ENCODE measurements around the gene RALGAPA2. TPM values are rescaled to one million over a fixed set of nuclear protein-coding genes. Genes with fewer than 3 reads are reported as not detected.

Gene RALGAPA2
- total and polyA plus RNA-seq, 3 donors from 2014 or later: 26.9 to 61.5 (median 59.2) TPM

- TF ChIP-seq, protein P1, sequence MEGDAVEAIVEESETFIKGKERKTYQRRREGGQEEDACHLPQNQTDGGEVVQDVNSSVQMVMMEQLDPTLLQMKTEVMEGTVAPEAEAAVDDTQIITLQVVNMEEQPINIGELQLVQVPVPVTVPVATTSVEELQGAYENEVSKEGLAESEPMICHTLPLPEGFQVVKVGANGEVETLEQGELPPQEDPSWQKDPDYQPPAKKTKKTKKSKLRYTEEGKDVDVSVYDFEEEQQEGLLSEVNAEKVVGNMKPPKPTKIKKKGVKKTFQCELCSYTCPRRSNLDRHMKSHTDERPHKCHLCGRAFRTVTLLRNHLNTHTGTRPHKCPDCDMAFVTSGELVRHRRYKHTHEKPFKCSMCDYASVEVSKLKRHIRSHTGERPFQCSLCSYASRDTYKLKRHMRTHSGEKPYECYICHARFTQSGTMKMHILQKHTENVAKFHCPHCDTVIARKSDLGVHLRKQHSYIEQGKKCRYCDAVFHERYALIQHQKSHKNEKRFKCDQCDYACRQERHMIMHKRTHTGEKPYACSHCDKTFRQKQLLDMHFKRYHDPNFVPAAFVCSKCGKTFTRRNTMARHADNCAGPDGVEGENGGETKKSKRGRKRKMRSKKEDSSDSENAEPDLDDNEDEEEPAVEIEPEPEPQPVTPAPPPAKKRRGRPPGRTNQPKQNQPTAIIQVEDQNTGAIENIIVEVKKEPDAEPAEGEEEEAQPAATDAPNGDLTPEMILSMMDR (IDR thresholded peaks at IDR 0.05): no peak
- TF ChIP-seq POLR2A (IDR thresholded peaks at IDR 0.05): no peak
- Histone ChIP-seq H3K4me1 (no peaks in the 10 kb centered on the region), H3K9me3 (no peaks in the 10 kb centered on the region), H3K4me3 (peak overlapping the region; percentile 32 to 49), H3K27ac (no peak overlapping the region), H3K27me3 (peaks cover 3% of the 10 kb centered on the region), H3K36me3 (ENCODE audit: low read depth, missing control alignments) (no peaks in the 10 kb centered on the region)
- WGBS, 2 donors: 3 to 7% methylated on average over 40 to 60 of the region's 63 CpGs
- no peak for DNase-seq
- intact Hi-C loops (cut with DNase I; ENCODE audit: low total_unique reads): no loop called here
These were observed 345.4 kb downstream of the RALGAPA2 start for GRCh38 chr20:20366876-20367574.

DNA sequence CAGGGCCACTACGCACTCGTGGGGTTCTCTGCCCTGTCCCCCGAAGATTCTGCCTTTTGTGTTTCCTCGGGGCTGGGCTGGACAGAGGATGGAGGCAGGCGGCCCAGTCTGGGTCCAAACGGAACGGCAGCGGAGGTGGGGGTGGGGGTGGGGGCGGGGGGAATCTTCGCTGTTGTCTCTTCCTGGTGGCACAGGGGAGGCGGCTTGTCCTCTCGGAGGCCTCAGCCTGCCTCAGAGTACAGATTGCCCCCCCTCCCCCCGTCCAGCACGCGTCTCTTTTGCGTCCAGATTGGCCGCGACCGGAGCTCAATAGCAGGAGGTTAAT, 345.9 kb downstream of the RALGAPA2 start:
- 6 to 13% methylated on average over 12 to 19 of the region's 19 CpGs for WGBS, 2 donors
- peak overlapping the region; percentile 32 to 49 for H3K4me3 ChIP-seq

DNA sequence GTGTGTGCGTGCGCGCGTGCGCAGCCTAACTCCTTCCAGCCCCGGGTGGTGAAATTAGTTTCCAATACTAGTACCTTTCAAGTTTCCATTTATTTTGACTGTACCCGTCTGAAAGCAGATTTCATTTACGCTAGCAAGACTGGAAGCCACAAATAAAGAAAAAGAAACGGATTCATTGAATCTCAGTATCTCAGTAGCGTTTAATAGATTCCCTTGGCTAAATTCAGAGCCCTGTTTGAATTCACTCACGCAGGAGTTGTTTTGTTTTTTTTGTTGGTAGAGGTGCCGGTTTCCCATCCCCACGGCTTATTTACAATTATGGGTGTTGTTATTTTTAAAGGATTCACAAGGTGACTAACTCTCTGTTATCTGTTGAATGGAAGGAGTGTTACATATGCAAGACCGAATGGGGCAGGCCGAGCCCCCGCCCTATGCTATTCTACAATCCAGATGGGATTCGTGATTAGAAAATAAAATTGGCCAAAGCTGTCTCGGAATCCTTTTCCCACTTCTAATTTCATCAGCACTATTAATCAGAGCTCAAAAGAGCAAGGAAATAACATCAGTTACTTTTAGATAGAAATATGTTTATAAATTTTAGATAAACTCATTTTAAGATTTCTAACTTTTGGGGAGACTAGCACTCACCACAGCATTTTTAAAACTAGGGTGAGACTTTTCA, 346.8 kb downstream of the RALGAPA2 start:
- Histone ChIP-seq H3K27ac (no peak overlapping the region), H3K9me3 (no peaks in the 10 kb centered on the region), H3K27me3 (peaks cover 3% of the 10 kb centered on the region), H3K4me3 (no peak overlapping the region), H3K36me3 (ENCODE audit: low read depth, missing control alignments) (no peaks in the 10 kb centered on the region), H3K4me1 (no peaks in the 10 kb centered on the region)
- TF ChIP-seq, protein P1 (IDR thresholded peaks at IDR 0.05): no peak
- TF ChIP-seq POLR2A (IDR thresholded peaks at IDR 0.05): no peak
- intact Hi-C loops (cut with DNase I; ENCODE audit: low total_unique reads): no loop called here
- no peak for DNase-seq
- WGBS, 2 donors: 18 to 22% methylated on average over 18 of the region's 18 CpGs

More for the DNA sequence above, 345.9 kb downstream of the RALGAPA2 start:
- no peaks in the 10 kb centered on the region for H3K36me3 ChIP-seq (ENCODE audit: low read depth, missing control alignments)
- no peak overlapping the region for H3K27ac ChIP-seq
- intact Hi-C loops (cut with DNase I; ENCODE audit: low total_unique reads): no loop called here
- DNase-seq: no peak
- H3K4me1 ChIP-seq: no peaks in the 10 kb centered on the region
- H3K9me3 ChIP-seq: no peaks in the 10 kb centered on the region
- peaks cover 3% of the 10 kb centered on the region for H3K27me3 ChIP-seq
- TF ChIP-seq POLR2A (IDR thresholded peaks at IDR 0.05): no peak
- TF ChIP-seq, protein P1 (IDR thresholded peaks at IDR 0.05): no peak

DNA sequence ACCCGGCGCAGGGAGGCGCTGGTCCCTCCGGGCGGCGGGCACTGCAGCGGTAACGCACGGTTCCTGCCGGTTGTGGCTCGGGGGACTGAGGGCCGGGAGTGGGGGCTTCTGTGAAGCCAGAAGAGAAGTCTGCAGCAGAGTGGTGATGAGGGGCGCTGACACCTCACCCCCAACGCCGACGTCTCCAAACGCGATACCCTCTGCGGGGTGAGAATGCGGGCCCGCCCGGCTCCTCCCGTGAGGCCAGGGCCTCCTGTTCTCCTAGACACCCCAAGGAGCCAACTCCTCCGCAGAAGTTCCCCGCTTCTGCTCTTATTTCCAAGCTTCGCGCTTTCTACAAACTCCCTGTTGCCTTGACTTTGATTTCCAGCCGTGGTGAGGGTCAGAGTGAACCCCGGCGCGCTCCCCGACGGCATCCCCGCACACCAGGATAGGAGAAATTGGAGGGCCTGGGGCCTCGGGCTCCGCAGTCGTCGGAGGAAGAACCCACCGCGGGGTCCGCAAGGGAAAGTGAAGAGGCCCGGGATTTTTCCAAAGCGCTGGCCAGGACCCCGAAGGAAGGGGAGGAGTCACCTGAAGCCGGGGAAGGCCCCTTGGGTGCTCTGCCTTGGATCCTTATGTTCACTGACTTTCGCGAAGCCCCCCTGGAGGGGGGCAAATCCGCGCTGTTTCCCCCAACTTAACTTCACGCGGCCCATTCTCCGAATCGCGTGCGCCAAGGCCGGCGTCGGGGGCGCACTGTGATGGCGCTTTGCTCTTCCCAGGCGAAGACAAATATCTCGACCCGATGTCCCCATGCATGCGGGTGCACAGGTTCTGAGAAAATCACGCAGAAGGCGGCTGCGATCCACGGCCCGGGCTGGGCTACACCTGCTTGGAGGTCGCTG, 347.6 kb downstream of the RALGAPA2 start:
- Histone ChIP-seq H3K4me1 (no peaks in the 10 kb centered on the region), H3K36me3 (ENCODE audit: low read depth, missing control alignments) (no peaks in the 10 kb centered on the region), H3K4me3 (peak overlapping the region in 1 of 2 donors; percentile 1), H3K9me3 (no peaks in the 10 kb centered on the region), H3K27me3 (peaks cover 3% of the 10 kb centered on the region), H3K27ac (no peak overlapping the region)
- WGBS, 2 donors: 9 to 19% methylated on average over 29 to 70 of the region's 70 CpGs
- intact Hi-C loops (cut with DNase I; ENCODE audit: low total_unique reads): no loop called here
- TF ChIP-seq, protein P1 (IDR thresholded peaks at IDR 0.05): no peak
- TF ChIP-seq POLR2A (IDR thresholded peaks at IDR 0.05): no peak
- no peak for DNase-seq

Measured in testis (tissue), 3 donors.